Smooth muscle cell of the brain vasculature (primary cell): Measurements from ENCODE around the gene CEP89.
"Not testable (repeated sequence)": the region's sequence is repeated elsewhere in the genome, so short reads cannot be mapped to it uniquely, and the experiment has no call there.

Source experiments
- DNase-seq: peaks from one replicate; pipeline ENCODE4 v3.0.0-alpha.2; 2012; ENCODE audit warnings: low read depth, low spot score

CEP89 gene

GRCh38 chr19:32837531-32837930 is 134.2 kb downstream of the CEP89 start:
- DNase-seq: no peak

GRCh38 chr19:32833388-32833787 is 138.4 kb downstream of the CEP89 start:
- DNase-seq: not testable (repeated sequence)

GRCh38 chr19:32832825-32833224 is 138.9 kb downstream of the CEP89 start:
- not testable (repeated sequence) for DNase-seq

GRCh38 chr19:32832094-32832493 is 139.7 kb downstream of the CEP89 start:
- DNase-seq: not testable (repeated sequence)

GRCh38 chr19:32831611-32832010 is 140.1 kb downstream of the CEP89 start:
- DNase-seq: no peak

GRCh38 chr19:32830231-32831014 is 141.3 kb downstream of the CEP89 start:
- DNase-seq: no peak

GRCh38 chr19:32829345-32829896 is 142.3 kb downstream of the CEP89 start:
- DNase-seq: no peak

GRCh38 chr19:32828643-32829344 is 143.0 kb downstream of the CEP89 start:
- DNase-seq: no peak

- no peak for DNase-seq
These were observed 143.6 kb downstream of the CEP89 start for GRCh38 chr19:32828139-32828538.
